HepG2 (cell line): Measurements from ENCODE around the gene TBC1D14. TPM values are rescaled to one million over a fixed set of nuclear protein-coding genes. Genes with fewer than 3 reads are reported as not detected.

Experiments used
- ARID2 ChIP-seq: sonication (generic); formaldehyde crosslinking; IDR thresholded peaks from 2 replicates; pipeline ENCODE4 v1.8.1; 2022; ENCODE audit warnings: mild to moderate bottlenecking, missing genetic modification reagents, borderline replicate concordance
- ARNTL ChIP-seq: sonication (generic); formaldehyde crosslinking; IDR thresholded peaks from 2 replicates; pipeline ENCODE4 v1.4.0; 2020; ENCODE audit warnings: mild to moderate bottlenecking, missing genetic modification reagents
- BRCA1 ChIP-seq: sonication (generic); formaldehyde crosslinking; IDR thresholded peaks from 2 replicates; pipeline ENCODE4 v1.4.0; 2020; ENCODE audit warnings: missing genetic modification reagents
- BRD4 ChIP-seq: sonication (generic); formaldehyde crosslinking; IDR thresholded peaks from 2 replicates; pipeline ENCODE4 v1.4.0; 2020; ENCODE audit warnings: missing genetic modification reagents
- GATA4 ChIP-seq: sonication (generic); IDR thresholded peaks from 2 replicates; pipeline ENCODE4 v1.6.1; 2016; ENCODE audit warnings: antibody characterized with exemption, low read depth, borderline replicate concordance
- JUND ChIP-seq: sonication (generic); formaldehyde crosslinking; IDR thresholded peaks from 2 replicates; pipeline ENCODE4 v1.8.0; 2022; ENCODE audit warnings: mild to moderate bottlenecking, missing genetic modification reagents
- KDM2A ChIP-seq: sonication (generic); formaldehyde crosslinking; IDR thresholded peaks from 2 replicates; pipeline ENCODE4 v1.4.0; 2020; ENCODE audit warnings: low read depth, missing genetic modification reagents, borderline replicate concordance
- MAFF ChIP-seq: IDR thresholded peaks from 2 replicates; pipeline ENCODE4 v1.6.1; 2011; ENCODE audit warnings: low read depth, low read length, improper control_type of control experiment
- POLR2AphosphoS2 ChIP-seq: IDR thresholded peaks from 2 replicates; pipeline ENCODE4 v1.6.1; 2011; ENCODE audit warnings: low read depth, low read length, improper control_type of control experiment
- POLR2G ChIP-seq: fragments of 200-400 bp; formaldehyde crosslinking; IDR thresholded peaks from 2 replicates; pipeline ENCODE4 v1.6.1; 2018; ENCODE audit warnings: mild to moderate bottlenecking, low read depth, low read length, moderate library complexity
- SNAPC5 ChIP-seq: sonication (generic); formaldehyde crosslinking; IDR thresholded peaks from 2 replicates; pipeline ENCODE4 v1.8.1; 2023; ENCODE audit warnings: mild to moderate bottlenecking, missing genetic modification reagents, borderline replicate concordance
- THAP11 ChIP-seq: IDR thresholded peaks from 2 replicates; pipeline ENCODE4 v1.6.1; 2016; ENCODE audit warnings: missing biosample characterization, missing genetic modification reagents
- ZBTB26 ChIP-seq: IDR thresholded peaks from 2 replicates; pipeline ENCODE4 v1.6.1; 2016; ENCODE audit warnings: missing compliant biosample characterization, missing genetic modification reagents, borderline replicate concordance
- ZIK1 ChIP-seq: sonication (generic); formaldehyde crosslinking; IDR thresholded peaks from 2 replicates; pipeline ENCODE4 v1.5.0; 2020; ENCODE audit warnings: mild to moderate bottlenecking, low read depth, missing genetic modification reagents, borderline replicate concordance
- ZNF17 ChIP-seq: sonication (generic); formaldehyde crosslinking; IDR thresholded peaks from 2 replicates; pipeline ENCODE4 v1.5.0; 2020; ENCODE audit warnings: mild to moderate bottlenecking, missing genetic modification reagents
- ZNF3 ChIP-seq: IDR thresholded peaks from 2 replicates; pipeline ENCODE4 v1.7.0; 2017; ENCODE audit warnings: inconsistent platforms
- ZNF337 ChIP-seq: sonication (generic); formaldehyde crosslinking; IDR thresholded peaks from 2 replicates; pipeline ENCODE4 v1.5.1; 2020; ENCODE audit warnings: missing genetic modification reagents, low read depth, mild to moderate bottlenecking, borderline replicate concordance
- ZNF549 ChIP-seq: sonication (generic); formaldehyde crosslinking; IDR thresholded peaks from 2 replicates; pipeline ENCODE4 v1.5.0; 2020; ENCODE audit warnings: missing genetic modification reagents
- ZNF768 ChIP-seq: sonication (generic); formaldehyde crosslinking; IDR thresholded peaks from 2 replicates; pipeline ENCODE4 v1.4.0; 2020; ENCODE audit warnings: missing genetic modification reagents
- polyA plus RNA-seq, 8 experiments: library from polyadenylated mRNA; depleted of rRNA in 3 of 8; stranded (reverse) in 7 of 8; unstranded in 1 of 8; fragments of >200 nt; fragmentation: Illumina TruSeq in 4 of 8; extraction: Trizol in 4 of 8; gene quantifications; 2 replicates each; pipeline versions ENCODE4 v1.2.1 to v1.2.3, GENCODE V29; 2011 to 2016; ENCODE audit warnings: low read depth in 4 of 8, missing spikeins in 1 of 8, mixed read lengths in 1 of 8; ENCODE audit not compliant: insufficient read depth in 1 of 8
- total RNA-seq, 5 experiments: library from RNA; depleted of rRNA; stranded (reverse); fragments of >200 nt; fragmentation: Illumina TruSeq; extraction: Trizol; gene quantifications; 2 replicates each; pipeline ENCODE4 v1.2.3, GENCODE V29; 2016; ENCODE audit warnings: low read depth in 1 of 5

The TBC1D14 gene
- total and polyA plus RNA-seq, 2 of the 13 experiments (the other 11 are each of a cell fraction or from before 2014, with no cell fraction given): 29.5 to 46.5 TPM

GRCh38 chr4:7068279-7068842 lies 158.7 kb downstream of the TBC1D14 start (continued):
- TF ChIP-seq POLR2AphosphoS2 (no peak), ARID2 (no peak; the same call in 1 of the 2 replicates), ARNTL (CRISPR knock-in tag) (no peak), ZIK1 (no peak), BRCA1 (CRISPR knock-in tag) (peak; percentile 47; the same call in 1 of the 2 replicates), ZBTB26 (CRISPR knock-in tag) (no peak), THAP11 (CRISPR knock-in tag) (0 out of 2 replicates have a peak, but pooled peaks have one; percentile 44), ZNF337 (CRISPR knock-in tag) (no peak), KDM2A (CRISPR knock-in tag) (no peak), JUND (CRISPR knock-in tag) (no peak), BRD4 (CRISPR knock-in tag) (no peak), POLR2G (peak; percentile 23; the same call in 1 of the 2 replicates), GATA4 (0 out of 2 replicates have a peak, but pooled peaks have one; percentile 22), ZNF549 (CRISPR knock-in tag) (peak; percentile 57; the same call in 1 of the 2 replicates), SNAPC5 (CRISPR knock-in tag) (no peak), MAFF (no peak), ZNF768 (CRISPR knock-in tag) (no peak), ZNF3 (CRISPR knock-in tag) (no peak), ZNF17 (no peak)
